Urothelium cell line (cell line): ENCODE measurements around the gene STARD3.
A peak's percentile ranks its signal among the peaks of the same experiment; 100 is the strongest.
"Not testable (repeated sequence)": the region's sequence is repeated elsewhere in the genome, so short reads cannot be mapped to it uniquely, and the experiment has no call there.

Experiments
- DNase-seq: peaks from one replicate; pipeline ENCODE4 v3.0.0; 2011; ENCODE audit warnings: low spot score, mixed read lengths
- FAIRE-seq: peaks from 2 replicates; lab custom pipeline; 2011; peaks lifted over from hg19 to GRCh38; lab: Jason Lieb, UNC

The STARD3 gene

GRCh38 chr17:39636927-39637736, at the start of gene STARD3:
Gene STARD3 (plus strand): TSS chr17:39637144. CDS start chr17:39653532, 16,388 bp downstream.
- DNase-seq (peak; percentile 95), FAIRE-seq (peak; percentile 75)

DNA sequence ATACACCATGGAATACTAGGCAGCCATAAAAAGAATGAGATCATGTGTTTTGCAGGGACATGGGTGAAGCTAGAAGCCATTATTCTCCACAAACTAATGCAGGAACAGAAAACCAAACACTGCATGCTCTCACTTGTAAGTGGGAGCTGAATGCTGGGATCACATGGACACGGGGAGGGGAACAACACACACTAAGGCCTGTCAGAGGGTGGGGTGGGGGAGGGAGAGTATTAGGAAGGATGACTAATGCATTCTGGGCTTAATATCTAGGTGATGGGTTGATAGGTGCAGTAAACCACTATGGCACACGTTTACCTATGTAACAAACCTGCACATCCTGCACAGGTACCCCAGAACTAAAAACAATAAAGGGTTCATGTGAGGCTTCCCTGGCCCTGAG, 46.8 kb upstream of the STARD3 start:
- not testable (repeated sequence) for FAIRE-seq, DNase-seq

GRCh38 chr17:39591958-39592954, 44.7 kb upstream of the STARD3 start:
- FAIRE-seq = no peak
- DNase-seq = peak; percentile 56

DNA sequence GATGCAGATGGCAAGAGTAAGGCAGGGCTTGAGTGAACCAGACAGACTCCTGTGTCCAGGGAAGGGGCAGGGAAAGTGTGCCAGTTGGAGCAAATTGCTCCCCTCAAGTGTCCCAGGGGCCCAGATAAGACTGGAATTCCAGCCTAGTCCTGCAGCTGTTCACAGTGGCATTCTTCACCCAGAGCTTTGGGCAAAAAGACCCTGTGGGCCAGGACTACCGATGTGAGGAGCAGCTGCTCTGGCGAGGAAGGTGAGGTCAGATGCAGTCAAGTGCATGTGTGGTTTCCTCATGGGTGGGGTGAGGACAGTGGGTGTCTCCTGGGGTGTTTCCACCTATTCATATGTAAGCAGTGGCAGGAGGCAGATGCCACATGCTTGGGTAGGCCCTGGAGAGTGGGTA, 43.6 kb upstream of the STARD3 start:
- FAIRE-seq = no peak

GRCh38 chr17:39595294-39595693, 41.6 kb upstream of the STARD3 start:
- DNase-seq = no peak
- FAIRE-seq = no peak

More for the DNA sequence above, 43.6 kb upstream of the STARD3 start:
- no peak for DNase-seq

GRCh38 chr17:39595928-39596510, 40.9 kb upstream of the STARD3 start:
- no peak for FAIRE-seq
- no peak for DNase-seq

GRCh38 chr17:39596543-39597267, 40.2 kb upstream of the STARD3 start:
- DNase-seq (no peak), FAIRE-seq (no peak)

DNA sequence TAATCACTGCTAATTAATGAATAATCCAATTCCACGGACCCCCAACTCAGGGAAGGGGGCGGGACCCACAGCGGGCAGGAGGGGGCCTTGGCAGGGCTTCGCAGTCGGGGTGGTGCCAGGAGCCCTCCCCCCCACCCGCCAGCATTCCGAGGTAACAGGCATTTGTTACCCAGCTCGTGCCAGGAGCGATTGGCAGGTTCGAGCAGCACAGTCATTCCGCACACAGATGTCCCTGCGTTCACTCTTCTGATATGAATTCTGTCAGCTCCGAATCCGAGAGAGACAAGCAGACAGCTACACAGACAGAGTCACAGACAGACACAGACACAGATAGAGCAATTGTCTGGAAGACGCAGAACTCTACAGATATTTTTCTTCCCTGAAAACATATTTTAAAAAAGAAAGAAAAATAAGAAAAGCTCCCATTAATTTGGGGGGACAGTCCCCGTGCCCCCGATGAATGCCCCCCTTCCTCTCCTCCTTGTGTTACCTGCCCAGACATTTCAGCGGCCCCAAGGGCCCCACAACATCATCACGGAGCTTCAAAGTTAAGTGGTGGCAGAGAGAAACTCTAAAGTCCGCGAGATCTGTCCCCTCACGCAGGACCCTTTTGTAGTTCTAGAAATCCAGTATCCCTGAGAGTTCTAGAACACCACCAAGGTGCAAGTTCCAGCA, 39.4 kb upstream of the STARD3 start:
- FAIRE-seq (no peak), DNase-seq (no peak)

- DNase-seq = no peak
Observed at GRCh38 chr17:39598047-39598481, 38.9 kb upstream of the STARD3 start.

GRCh38 chr17:39598630-39599003, 38.3 kb upstream of the STARD3 start:
- no peak for FAIRE-seq
- no peak for DNase-seq

More at GRCh38 chr17:39598047-39598481, 38.9 kb upstream of the STARD3 start:
- peak; percentile 89 for FAIRE-seq

- FAIRE-seq = no peak
- DNase-seq = no peak
Observed at GRCh38 chr17:39599004-39599664, 37.8 kb upstream of the STARD3 start.

DNA sequence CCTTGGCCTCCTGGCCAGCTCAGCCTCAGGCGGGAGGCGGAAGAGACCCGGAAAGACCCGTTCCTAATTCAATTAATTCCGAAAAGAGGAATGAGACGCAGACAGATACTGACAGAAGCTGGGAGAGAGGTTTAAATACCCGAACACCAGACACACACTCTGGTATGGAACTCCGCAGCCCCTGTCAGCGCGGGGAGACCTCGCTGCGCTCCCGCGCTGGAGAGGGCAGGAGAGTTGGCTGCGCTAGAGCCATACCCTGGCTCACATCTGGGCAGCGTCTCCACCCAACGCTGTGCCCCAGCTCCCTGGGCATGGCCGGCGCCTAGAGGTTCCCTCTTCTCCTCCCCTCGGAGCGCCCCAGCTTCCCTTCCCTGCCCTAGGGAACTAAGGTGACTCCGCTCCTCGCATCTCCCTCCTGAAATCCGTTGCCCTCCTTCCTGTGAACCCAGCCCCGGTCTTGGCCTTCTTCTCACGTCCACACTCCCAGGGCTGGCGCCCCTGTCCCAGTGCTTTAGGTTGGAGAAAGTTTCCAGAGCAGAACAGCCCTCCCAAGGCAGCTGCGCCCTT, 37.2 kb upstream of the STARD3 start:
- FAIRE-seq (no peak), DNase-seq (no peak)

GRCh38 chr17:39600288-39600996, 36.5 kb upstream of the STARD3 start:
- no peak for DNase-seq
- FAIRE-seq = no peak

DNA sequence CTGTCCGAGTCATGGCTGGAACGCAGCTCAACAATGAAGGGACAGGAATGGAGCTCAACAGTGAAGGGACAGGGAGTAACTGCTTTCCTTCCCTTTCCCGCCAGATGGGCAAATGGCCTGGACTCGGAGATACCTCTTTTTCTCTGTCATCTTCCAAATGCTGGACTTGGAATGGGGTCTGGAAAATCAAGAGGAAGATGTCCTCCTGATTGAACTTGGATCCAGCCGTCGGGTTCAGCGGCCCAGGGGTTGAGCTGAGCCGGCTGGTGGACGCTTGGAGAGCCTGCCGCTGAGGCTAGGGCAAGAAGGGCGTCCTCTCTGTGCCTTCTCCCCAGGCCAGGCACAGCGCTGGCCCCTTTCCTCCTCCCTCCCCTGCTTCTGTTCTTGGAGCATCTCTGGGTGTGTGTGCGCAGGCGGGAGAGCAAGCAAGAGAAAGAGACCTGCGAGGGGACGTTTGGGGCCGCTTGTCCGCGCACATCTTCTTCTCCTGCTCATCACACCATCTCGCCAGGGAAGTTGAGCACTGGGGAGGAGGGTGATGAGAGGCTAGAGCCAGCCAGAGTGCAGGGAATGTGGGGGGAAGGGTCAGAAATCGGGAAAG, 35.8 kb upstream of the STARD3 start:
- no peak for FAIRE-seq

GRCh38 chr17:39601758-39602532, 35.0 kb upstream of the STARD3 start:
- no peak for FAIRE-seq

More for the DNA sequence above, 35.8 kb upstream of the STARD3 start:
- DNase-seq = no peak

GRCh38 chr17:39602533-39603303, 34.2 kb upstream of the STARD3 start:
- FAIRE-seq = no peak
- DNase-seq = no peak

More at GRCh38 chr17:39601758-39602532, 35.0 kb upstream of the STARD3 start:
- DNase-seq = no peak
